ENCODE data around the gene TTBK2. TPM values are rescaled to one million over a fixed set of nuclear protein-coding genes. Genes with fewer than 3 reads are reported as not detected.

The TTBK2 gene
- total RNA-seq, 1 donor from 2014 or later = 19.8 TPM

DNA sequence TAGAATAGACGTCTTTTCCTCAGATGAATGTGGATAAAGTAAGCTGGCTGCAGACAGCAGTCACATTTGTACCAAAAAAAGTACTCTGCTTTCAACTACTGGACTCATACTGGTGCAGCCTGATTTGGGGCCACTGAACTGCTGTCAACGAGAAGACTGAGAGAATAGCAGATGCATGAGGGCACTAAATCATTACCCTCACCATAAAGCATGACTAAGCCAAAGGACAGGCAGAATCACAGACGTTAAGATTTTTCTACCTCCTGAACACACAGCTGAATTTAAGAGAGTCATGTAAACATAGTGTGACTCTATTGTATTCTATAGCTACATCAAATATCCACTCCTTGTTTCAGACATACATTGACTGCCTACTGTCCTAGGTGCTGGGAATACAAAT is 115.8 kb downstream of the TTBK2 start:
- TF ChIP-seq, protein P1, sequence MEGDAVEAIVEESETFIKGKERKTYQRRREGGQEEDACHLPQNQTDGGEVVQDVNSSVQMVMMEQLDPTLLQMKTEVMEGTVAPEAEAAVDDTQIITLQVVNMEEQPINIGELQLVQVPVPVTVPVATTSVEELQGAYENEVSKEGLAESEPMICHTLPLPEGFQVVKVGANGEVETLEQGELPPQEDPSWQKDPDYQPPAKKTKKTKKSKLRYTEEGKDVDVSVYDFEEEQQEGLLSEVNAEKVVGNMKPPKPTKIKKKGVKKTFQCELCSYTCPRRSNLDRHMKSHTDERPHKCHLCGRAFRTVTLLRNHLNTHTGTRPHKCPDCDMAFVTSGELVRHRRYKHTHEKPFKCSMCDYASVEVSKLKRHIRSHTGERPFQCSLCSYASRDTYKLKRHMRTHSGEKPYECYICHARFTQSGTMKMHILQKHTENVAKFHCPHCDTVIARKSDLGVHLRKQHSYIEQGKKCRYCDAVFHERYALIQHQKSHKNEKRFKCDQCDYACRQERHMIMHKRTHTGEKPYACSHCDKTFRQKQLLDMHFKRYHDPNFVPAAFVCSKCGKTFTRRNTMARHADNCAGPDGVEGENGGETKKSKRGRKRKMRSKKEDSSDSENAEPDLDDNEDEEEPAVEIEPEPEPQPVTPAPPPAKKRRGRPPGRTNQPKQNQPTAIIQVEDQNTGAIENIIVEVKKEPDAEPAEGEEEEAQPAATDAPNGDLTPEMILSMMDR (IDR thresholded peaks at IDR 0.05) = no peak
- POLR2A ChIA-PET = interaction anchor here (0.6 kb wide), 1 partner anchor 407 kb away, joined by 3 read pairs; no protein-coding TSS in a partner anchor
- DNase-seq (no peak), ATAC-seq (ENCODE audit: low read depth) (no peak)
- intact Hi-C loops (cut with micrococcal nuclease) = no loop called here
- Mint-ChIP-seq H3K27ac (no peak overlapping the region), H3K36me3 (ENCODE audit: low read depth) (peaks cover 43% of the 10 kb centered on the region), H3K4me1 (no peaks in the 10 kb centered on the region), H3K4me3 (no peak overlapping the region), H3K27me3 (no peaks in the 10 kb centered on the region), H3K9me3 (no peaks in the 10 kb centered on the region)
- CTCF ChIA-PET = no interaction called here

DNA sequence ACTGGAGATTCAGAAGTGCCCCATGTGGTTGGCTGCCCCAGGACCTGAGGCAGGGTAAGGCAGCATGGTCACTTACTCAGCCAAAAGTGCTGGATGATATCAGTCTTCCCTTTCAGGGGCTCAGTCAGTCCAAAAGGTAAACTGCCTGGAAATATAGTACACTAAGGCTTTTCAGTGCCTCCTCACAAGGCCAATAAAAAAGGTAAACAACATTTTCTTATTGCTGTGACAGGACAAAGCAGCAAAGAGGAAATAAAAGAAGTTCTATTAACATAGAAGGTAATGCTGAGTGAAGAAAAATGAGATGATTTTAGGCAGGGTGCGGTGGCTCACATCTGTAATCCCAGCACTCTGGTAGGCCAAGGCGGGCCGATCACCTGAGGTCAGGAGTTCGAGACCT is 117.1 kb downstream of the TTBK2 start:
- ChIA-PET CTCF (interaction anchor here (0.9 kb wide), 1 partner anchor 137 kb away, joined by 3 read pairs; no protein-coding TSS in a partner anchor), POLR2A (no interaction called here)
- H3K36me3 Mint-ChIP-seq (ENCODE audit: low read depth) = peaks cover 41% of the 10 kb centered on the region
- no peak overlapping the region for H3K27ac Mint-ChIP-seq
- TF ChIP-seq, protein P1 (IDR thresholded peaks at IDR 0.05) = no peak
- H3K4me3 Mint-ChIP-seq = no peak overlapping the region
- H3K4me1 Mint-ChIP-seq = no peaks in the 10 kb centered on the region
- intact Hi-C loops (cut with micrococcal nuclease) = no loop called here
- DNase-seq (no peak), ATAC-seq (ENCODE audit: low read depth) (no peak)
- no peaks in the 10 kb centered on the region for H3K27me3 Mint-ChIP-seq
- H3K9me3 Mint-ChIP-seq = no peaks in the 10 kb centered on the region

DNA sequence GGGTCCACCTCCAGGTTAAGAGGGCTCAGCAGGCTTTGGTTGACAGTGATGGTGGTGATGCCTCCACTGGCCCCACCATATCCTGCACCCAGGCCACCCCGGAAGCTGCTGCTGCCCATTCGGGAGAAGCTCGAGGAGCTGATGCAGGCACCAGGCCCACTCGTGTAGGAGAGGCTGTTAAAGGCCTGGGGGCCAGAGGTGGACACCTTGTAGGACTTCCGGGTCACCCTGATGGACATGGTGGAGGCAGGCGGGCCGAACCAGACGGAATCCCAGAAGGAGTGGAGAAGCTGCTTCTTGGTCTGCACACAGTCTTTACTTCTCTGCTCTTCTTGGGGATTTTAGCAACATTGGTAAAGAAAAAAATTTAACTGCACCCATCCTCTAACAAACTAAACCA is 118.4 kb downstream of the TTBK2 start:
- H3K27me3 Mint-ChIP-seq = no peaks in the 10 kb centered on the region
- H3K4me3 Mint-ChIP-seq = no peak overlapping the region
- no peak for DNase-seq
- peaks cover 41% of the 10 kb centered on the region for H3K36me3 Mint-ChIP-seq (ENCODE audit: low read depth)
- TF ChIP-seq, protein P1 (IDR thresholded peaks at IDR 0.05) = no peak
- no peak for ATAC-seq (ENCODE audit: low read depth)
- ChIA-PET CTCF (interaction anchor here (1.6 kb wide), 1 partner anchor 125 kb away, joined by 6 read pairs; no protein-coding TSS in a partner anchor), POLR2A (no interaction called here)
- no peaks in the 10 kb centered on the region for H3K4me1 Mint-ChIP-seq
- H3K9me3 Mint-ChIP-seq = no peaks in the 10 kb centered on the region
- intact Hi-C loops (cut with micrococcal nuclease) = no loop called here
- H3K27ac Mint-ChIP-seq = no peak overlapping the region

DNA sequence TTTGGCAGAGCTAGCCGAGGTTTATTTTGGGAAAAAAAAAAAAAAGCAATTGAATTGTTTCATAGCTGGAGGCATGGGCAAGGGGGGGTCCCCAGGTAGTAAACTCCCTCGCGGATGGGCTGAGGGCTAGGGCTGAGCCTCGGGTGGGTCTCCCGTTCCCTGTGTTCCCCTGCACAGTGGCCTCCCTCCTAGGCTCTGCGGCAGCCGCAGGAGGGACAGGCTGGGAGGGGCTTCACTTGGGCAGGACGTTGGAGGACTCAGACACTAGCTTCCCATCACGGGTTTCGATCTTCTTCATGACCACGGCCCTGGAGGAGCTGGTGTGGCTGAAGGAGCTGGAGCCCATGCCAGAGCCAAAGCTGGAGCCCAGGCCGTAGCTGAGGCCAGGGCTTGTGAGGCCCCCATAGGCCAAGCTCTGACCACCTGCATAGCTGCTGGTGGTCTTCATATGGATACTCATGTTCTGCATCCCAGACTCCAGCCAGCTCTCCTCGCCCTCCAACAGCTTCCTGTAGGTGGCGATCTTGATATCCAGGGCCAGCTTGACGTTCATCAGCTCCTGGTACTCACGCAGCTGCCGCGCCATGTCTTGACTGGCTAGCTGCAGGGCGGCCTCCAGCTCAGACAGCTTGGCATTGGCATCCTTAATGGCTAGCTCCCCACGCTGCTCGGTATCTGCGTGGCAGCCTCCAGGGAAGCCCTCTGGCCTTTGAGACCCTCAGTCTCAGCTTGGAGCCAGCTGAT is 119.7 kb downstream of the TTBK2 start:
- intact Hi-C loops (cut with micrococcal nuclease) = loop anchor here (1.0 kb wide), 1 partner anchor 125 kb away; no protein-coding TSS in a partner anchor
- H3K4me1 Mint-ChIP-seq = no peaks in the 10 kb centered on the region
- ATAC-seq (ENCODE audit: low read depth) (no peak), DNase-seq (no peak)
- ChIA-PET CTCF (interaction anchor here (0.5 to 1.6 kb wide), 2 partner anchors 126 to 1744 kb away, joined by 3 to 6 read pairs; no protein-coding TSS in a partner anchor), POLR2A (no interaction called here)
- no peak overlapping the region for H3K27ac Mint-ChIP-seq
- H3K27me3 Mint-ChIP-seq = no peaks in the 10 kb centered on the region
- TF ChIP-seq, protein P1 (IDR thresholded peaks at IDR 0.05) = no peak
- no peak overlapping the region for H3K4me3 Mint-ChIP-seq
- peaks cover 38% of the 10 kb centered on the region for H3K36me3 Mint-ChIP-seq (ENCODE audit: low read depth)
- H3K9me3 Mint-ChIP-seq = no peaks in the 10 kb centered on the region

DNA sequence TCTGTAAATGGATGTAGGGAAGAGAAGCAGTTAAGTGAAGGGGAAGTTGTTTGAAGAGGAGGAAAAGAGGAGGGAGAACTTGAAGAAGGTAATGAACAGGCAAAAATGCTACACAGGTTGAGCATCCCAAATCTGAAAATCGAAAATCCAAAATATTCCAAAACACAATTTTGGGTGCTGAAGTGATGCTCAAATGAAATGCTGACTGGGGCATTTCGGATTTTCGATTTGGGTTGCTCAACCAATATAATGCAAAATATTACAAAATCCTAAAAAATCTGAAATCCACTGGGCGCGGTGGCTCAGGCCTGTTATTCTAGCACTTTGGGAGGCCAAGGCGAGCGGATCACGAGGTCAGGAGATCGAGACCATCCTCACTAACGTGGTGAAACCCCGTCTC is 121.8 kb downstream of the TTBK2 start:
- Mint-ChIP-seq H3K4me1 (no peaks in the 10 kb centered on the region), H3K27ac (no peak overlapping the region), H3K4me3 (no peak overlapping the region), H3K9me3 (no peaks in the 10 kb centered on the region), H3K27me3 (no peaks in the 10 kb centered on the region), H3K36me3 (ENCODE audit: low read depth) (peaks cover 50% of the 10 kb centered on the region)
- CTCF ChIA-PET = no interaction called here
- intact Hi-C loops (cut with micrococcal nuclease) = no loop called here
- ATAC-seq (ENCODE audit: low read depth) (no peak), DNase-seq (no peak)
- POLR2A ChIA-PET = no interaction called here
- TF ChIP-seq, protein P1 (IDR thresholded peaks at IDR 0.05) = no peak
